Neural progenitor cell (in vitro differentiated cells): ENCODE results near the gene SARDH.

Experiments used
- EZH2 ChIP-seq: fragments of 200-600 bp; sonication (generic); IDR thresholded peaks from 2 replicates; pipeline ENCODE4 v1.6.1; 2017; ENCODE audit warnings: antibody characterized with exemption, mild to moderate bottlenecking, moderate library complexity
- TF ChIP-seq, protein P1 (sequence below): fragments of 200-600 bp; sonication (generic); IDR thresholded peaks from 2 replicates; pipeline ENCODE4 v1.5.1; 2017; ENCODE audit warnings: antibody characterized with exemption, mild to moderate bottlenecking

DNA sequence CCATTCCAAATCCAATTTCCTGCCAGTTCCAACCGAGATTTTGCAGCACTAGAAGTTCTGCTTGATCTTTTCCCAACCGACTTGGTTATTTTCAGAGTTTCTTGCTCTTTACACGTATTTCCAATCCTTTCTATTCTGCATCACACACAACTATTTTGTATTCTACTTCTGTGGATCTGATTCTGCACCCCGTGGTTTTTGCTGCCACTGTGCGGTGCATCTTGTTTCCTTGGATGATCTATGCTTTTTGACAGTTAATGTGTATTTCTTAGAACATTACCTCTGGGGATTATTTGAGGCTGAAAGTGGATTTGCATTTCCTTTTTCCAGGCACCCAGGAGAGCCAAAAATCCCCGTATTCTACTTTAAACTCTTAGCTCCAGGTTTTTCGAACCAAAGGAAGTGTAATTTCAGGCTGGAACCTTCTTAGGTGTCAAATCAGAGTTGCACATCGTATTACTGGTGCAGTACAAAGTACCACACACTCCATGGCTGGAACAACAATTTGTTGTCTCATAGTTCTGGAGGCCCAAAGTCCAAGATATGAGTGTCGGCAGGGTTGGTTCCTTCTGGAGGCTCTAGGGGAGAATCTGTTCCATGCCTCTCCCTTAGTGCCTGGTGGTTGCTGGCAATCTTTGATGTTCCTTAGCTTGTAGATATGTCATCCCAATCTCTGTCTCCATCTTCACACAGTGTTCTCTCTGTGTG is 14.7 kb upstream of the SARDH start:
- no peak for TF ChIP-seq EZH2
- TF ChIP-seq, protein P1, sequence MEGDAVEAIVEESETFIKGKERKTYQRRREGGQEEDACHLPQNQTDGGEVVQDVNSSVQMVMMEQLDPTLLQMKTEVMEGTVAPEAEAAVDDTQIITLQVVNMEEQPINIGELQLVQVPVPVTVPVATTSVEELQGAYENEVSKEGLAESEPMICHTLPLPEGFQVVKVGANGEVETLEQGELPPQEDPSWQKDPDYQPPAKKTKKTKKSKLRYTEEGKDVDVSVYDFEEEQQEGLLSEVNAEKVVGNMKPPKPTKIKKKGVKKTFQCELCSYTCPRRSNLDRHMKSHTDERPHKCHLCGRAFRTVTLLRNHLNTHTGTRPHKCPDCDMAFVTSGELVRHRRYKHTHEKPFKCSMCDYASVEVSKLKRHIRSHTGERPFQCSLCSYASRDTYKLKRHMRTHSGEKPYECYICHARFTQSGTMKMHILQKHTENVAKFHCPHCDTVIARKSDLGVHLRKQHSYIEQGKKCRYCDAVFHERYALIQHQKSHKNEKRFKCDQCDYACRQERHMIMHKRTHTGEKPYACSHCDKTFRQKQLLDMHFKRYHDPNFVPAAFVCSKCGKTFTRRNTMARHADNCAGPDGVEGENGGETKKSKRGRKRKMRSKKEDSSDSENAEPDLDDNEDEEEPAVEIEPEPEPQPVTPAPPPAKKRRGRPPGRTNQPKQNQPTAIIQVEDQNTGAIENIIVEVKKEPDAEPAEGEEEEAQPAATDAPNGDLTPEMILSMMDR: no peak
